HEK293 (cell line): Measurements from ENCODE around the gene PCAT6.
A peak's percentile ranks its signal among the peaks of the same experiment; 100 is the strongest.

ENCODE experiments used
- CTCF ChIA-PET: fragments of 350-600 bp; formaldehyde crosslinking; extraction: SDS; loops from one replicate; lab custom pipeline; 2021; ENCODE audit warnings: antibody characterized with exemption; lab: Yijun Ruan, JAX
- POLR2A ChIA-PET: fragments of 300-600 bp; formaldehyde crosslinking; extraction: SDS; loops from one replicate; lab custom pipeline; 2020; ENCODE audit warnings: antibody characterized with exemption, inconsistent platforms; lab: Yijun Ruan, JAX
- H3K27ac ChIP-seq: fragments of 200-500 bp; sonication (Bioruptor generic); 2 replicates; pipeline ENCODE4 v1.5.1; 2014; ENCODE audit warnings: low read depth, low read length, control low read depth, inconsistent platforms; ENCODE audit errors: extremely low read depth
- H3K36me3 ChIP-seq, 2 experiments: fragments of 200-500 bp in 1 of 2; sonication (Bioruptor generic) in 1 of 2; 1 replicate in 1 of 2; 2 replicates in 1 of 2; pipeline ENCODE4 v1.5.1; 2014 to 2017; ENCODE audit warnings: inconsistent platforms in 2 of 2, low read length in 2 of 2; ENCODE audit not compliant: control insufficient read depth in 2 of 2, insufficient read depth in 1 of 2
- H3K4me1 ChIP-seq: fragments of 200-500 bp; sonication (Bioruptor generic); 2 replicates; pipeline ENCODE4 v1.5.1; 2014; ENCODE audit warnings: mild to moderate bottlenecking, low read length, inconsistent platforms; ENCODE audit not compliant: control insufficient read depth, insufficient read depth
- H3K4me3 ChIP-seq: 2 replicates; pipeline ENCODE4 v1.5.1; 2011; ENCODE audit warnings: low read depth, mild to moderate bottlenecking, control low read depth, low read length, moderate library complexity
- H3K9me3 ChIP-seq: fragments of 200-500 bp; sonication (Bioruptor generic); 2 replicates; pipeline ENCODE4 v1.5.1; 2014; ENCODE audit warnings: low read depth, low read length, inconsistent platforms; ENCODE audit not compliant: control insufficient read depth, insufficient read depth
- FEZF1 ChIP-seq: fragments of 450-650 bp; formaldehyde crosslinking; IDR thresholded peaks from 2 replicates; pipeline ENCODE4 v1.5.1; 2016; ENCODE audit warnings: missing biosample characterization, missing genetic modification characterization
- IKZF3 ChIP-seq: fragments of 450-650 bp; IDR thresholded peaks from 2 replicates; pipeline ENCODE4 v1.5.0; 2018; ENCODE audit warnings: missing biosample characterization, mild to moderate bottlenecking, missing genetic modification characterization, moderate library complexity
- SP3 ChIP-seq: fragments of 450-650 bp; formaldehyde crosslinking; IDR thresholded peaks from 2 replicates; pipeline ENCODE4 v1.5.1; 2016; ENCODE audit warnings: missing biosample characterization, missing genetic modification characterization
- ZBTB1 ChIP-seq: fragments of 450-650 bp; formaldehyde crosslinking; IDR thresholded peaks from 2 replicates; pipeline ENCODE4 v1.5.1; 2016; ENCODE audit warnings: missing biosample characterization, missing genetic modification characterization
- ZBTB48 ChIP-seq: fragments of 450-650 bp; formaldehyde crosslinking; IDR thresholded peaks from 2 replicates; pipeline ENCODE4 v1.5.1; 2016; ENCODE audit warnings: missing biosample characterization, missing genetic modification characterization
- ZFP37 ChIP-seq: fragments of 450-650 bp; formaldehyde crosslinking; IDR thresholded peaks from 2 replicates; pipeline ENCODE4 v1.5.1; 2016; ENCODE audit warnings: missing biosample characterization, missing genetic modification characterization
- ZNF157 ChIP-seq: fragments of 450-650 bp; formaldehyde crosslinking; IDR thresholded peaks from 2 replicates; pipeline ENCODE4 v1.5.1; 2016; ENCODE audit warnings: missing biosample characterization, missing genetic modification characterization
- ZNF24 ChIP-seq: fragments of 450-650 bp; formaldehyde crosslinking; IDR thresholded peaks from 2 replicates; pipeline ENCODE4 v1.5.1; 2016; ENCODE audit warnings: missing biosample characterization, missing genetic modification characterization
- ZNF394 ChIP-seq: fragments of 450-650 bp; formaldehyde crosslinking; IDR thresholded peaks from 2 replicates; pipeline ENCODE4 v1.5.1; 2016; ENCODE audit warnings: missing biosample characterization, missing genetic modification characterization, mild to moderate bottlenecking, moderate library complexity, borderline replicate concordance
- ZNF426 ChIP-seq: fragments of 450-650 bp; formaldehyde crosslinking; IDR thresholded peaks from 2 replicates; pipeline ENCODE4 v1.5.1; 2017; ENCODE audit warnings: missing biosample characterization, missing genetic modification characterization, mild to moderate bottlenecking, inconsistent platforms, moderate library complexity
- ZNF510 ChIP-seq: fragments of 450-650 bp; formaldehyde crosslinking; IDR thresholded peaks from 2 replicates; pipeline ENCODE4 v1.5.1; 2018; ENCODE audit warnings: mild to moderate bottlenecking, missing genetic modification characterization, missing biosample characterization; ENCODE audit not compliant: insufficient replicate concordance
- ZNF513 ChIP-seq: fragments of 450-650 bp; IDR thresholded peaks from 2 replicates; pipeline ENCODE4 v1.5.1; 2018; ENCODE audit warnings: missing biosample characterization, missing genetic modification characterization
- ZNF514 ChIP-seq: fragments of 450-650 bp; formaldehyde crosslinking; IDR thresholded peaks from 2 replicates; pipeline ENCODE4 v1.5.1; 2016; ENCODE audit warnings: missing biosample characterization, missing genetic modification characterization
- ZNF521 ChIP-seq: fragments of 450-650 bp; formaldehyde crosslinking; IDR thresholded peaks from 2 replicates; pipeline ENCODE4 v1.5.1; 2017; ENCODE audit warnings: missing biosample characterization, mild to moderate bottlenecking, missing genetic modification characterization
- ZNF596 ChIP-seq: fragments of 450-650 bp; IDR thresholded peaks from 2 replicates; pipeline ENCODE4 v1.5.0; 2018; ENCODE audit warnings: missing biosample characterization, mild to moderate bottlenecking, missing genetic modification characterization, moderate library complexity
- ZNF701 ChIP-seq: fragments of 450-650 bp; formaldehyde crosslinking; IDR thresholded peaks from 2 replicates; pipeline ENCODE4 v1.5.1; 2016; ENCODE audit warnings: missing biosample characterization, missing genetic modification characterization
- ZNF707 ChIP-seq: fragments of 450-650 bp; formaldehyde crosslinking; IDR thresholded peaks from 2 replicates; pipeline ENCODE4 v1.5.1; 2016; ENCODE audit warnings: missing biosample characterization, missing genetic modification characterization
- TF ChIP-seq, protein P1 (sequence below): fragments of 450-650 bp; formaldehyde crosslinking; IDR thresholded peaks from 2 replicates; pipeline ENCODE4 v1.5.0; 2017; ENCODE audit warnings: missing biosample characterization, missing genetic modification characterization, borderline replicate concordance
- TF ChIP-seq, protein P2 (sequence below): fragments of 450-650 bp; formaldehyde crosslinking; IDR thresholded peaks from 2 replicates; pipeline ENCODE4 v1.5.1; 2016; ENCODE audit warnings: missing biosample characterization, missing genetic modification characterization, low read depth
- TF ChIP-seq, protein P3 (sequence below): fragments of 450-650 bp; formaldehyde crosslinking; conservative IDR thresholded peaks from 2 replicates; pipeline ENCODE4 v1.5.1; 2016; ENCODE audit warnings: low read depth, missing biosample characterization, missing genetic modification characterization
- TF ChIP-seq, protein P4 (sequence below): fragments of 450-650 bp; formaldehyde crosslinking; IDR thresholded peaks from 2 replicates; pipeline ENCODE4 v1.5.1; 2016; ENCODE audit warnings: missing biosample characterization, missing genetic modification characterization
- TF ChIP-seq, protein P5 (sequence below): fragments of 450-650 bp; formaldehyde crosslinking; IDR thresholded peaks from 2 replicates; pipeline ENCODE4 v1.5.1; 2016; ENCODE audit warnings: missing biosample characterization, missing genetic modification characterization
- TF ChIP-seq, protein P6 (sequence below): fragments of 450-650 bp; formaldehyde crosslinking; IDR thresholded peaks from 2 replicates; pipeline ENCODE4 v1.5.1; 2017; ENCODE audit warnings: missing biosample characterization, missing genetic modification characterization

The PCAT6 gene

GRCh38 chr1:202810615-202811295, at the start of gene PCAT6:
PCAT6 (plus strand) TSS chr1:202810954.
- peak within 1 kb of the TSS; percentile 25; the same call in 1 of the 2 replicates for H3K27ac ChIP-seq
- H3K36me3 ChIP-seq: no peaks in the 10 kb centered on the region
- no peaks in the 10 kb centered on the region; the same call in 1 of the 2 replicates for H3K4me1 ChIP-seq
- POLR2A ChIA-PET: interaction anchor here (0.5 to 1.4 kb wide), 7 partner anchors 10 to 115 kb away, joined by 3 to 7 read pairs (median 4); partner anchors contain the start of gene RABIF
- CTCF ChIA-PET: no interaction called here
- no peaks in the 10 kb centered on the region for H3K9me3 ChIP-seq
- peak within 1 kb of the TSS; percentile 69 for H3K4me3 ChIP-seq
- TF ChIP-seq ZNF426 (tag by site-specific recombination) (no peak), ZBTB48 (tag by site-specific recombination) (peak; percentile 99), IKZF3 (tag by site-specific recombination) (peak; percentile 79), ZNF521 (tag by site-specific recombination) (no peak), ZNF707 (tag by site-specific recombination) (no peak), ZNF510 (no peak), ZNF394 (no peak), ZNF157 (tag by site-specific recombination) (no peak), ZNF596 (no peak), ZNF513 (tag by site-specific recombination) (no peak), SP3 (peak; percentile 92), ZNF701 (tag by site-specific recombination) (no peak), ZFP37 (tag by site-specific recombination) (no peak), FEZF1 (tag by site-specific recombination) (peak; percentile 17; the same call in 1 of the 2 replicates), ZNF514 (tag by site-specific recombination) (no peak), ZBTB1 (no peak), ZNF24 (tag by site-specific recombination) (peak; percentile 68; the same call in 1 of the 2 replicates)
- TF ChIP-seq, protein P1, sequence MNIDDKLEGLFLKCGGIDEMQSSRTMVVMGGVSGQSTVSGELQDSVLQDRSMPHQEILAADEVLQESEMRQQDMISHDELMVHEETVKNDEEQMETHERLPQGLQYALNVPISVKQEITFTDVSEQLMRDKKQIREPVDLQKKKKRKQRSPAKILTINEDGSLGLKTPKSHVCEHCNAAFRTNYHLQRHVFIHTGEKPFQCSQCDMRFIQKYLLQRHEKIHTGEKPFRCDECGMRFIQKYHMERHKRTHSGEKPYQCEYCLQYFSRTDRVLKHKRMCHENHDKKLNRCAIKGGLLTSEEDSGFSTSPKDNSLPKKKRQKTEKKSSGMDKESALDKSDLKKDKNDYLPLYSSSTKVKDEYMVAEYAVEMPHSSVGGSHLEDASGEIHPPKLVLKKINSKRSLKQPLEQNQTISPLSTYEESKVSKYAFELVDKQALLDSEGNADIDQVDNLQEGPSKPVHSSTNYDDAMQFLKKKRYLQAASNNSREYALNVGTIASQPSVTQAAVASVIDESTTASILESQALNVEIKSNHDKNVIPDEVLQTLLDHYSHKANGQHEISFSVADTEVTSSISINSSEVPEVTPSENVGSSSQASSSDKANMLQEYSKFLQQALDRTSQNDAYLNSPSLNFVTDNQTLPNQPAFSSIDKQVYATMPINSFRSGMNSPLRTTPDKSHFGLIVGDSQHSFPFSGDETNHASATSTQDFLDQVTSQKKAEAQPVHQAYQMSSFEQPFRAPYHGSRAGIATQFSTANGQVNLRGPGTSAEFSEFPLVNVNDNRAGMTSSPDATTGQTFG (tag by site-specific recombination): no peak
- TF ChIP-seq, protein P2, sequence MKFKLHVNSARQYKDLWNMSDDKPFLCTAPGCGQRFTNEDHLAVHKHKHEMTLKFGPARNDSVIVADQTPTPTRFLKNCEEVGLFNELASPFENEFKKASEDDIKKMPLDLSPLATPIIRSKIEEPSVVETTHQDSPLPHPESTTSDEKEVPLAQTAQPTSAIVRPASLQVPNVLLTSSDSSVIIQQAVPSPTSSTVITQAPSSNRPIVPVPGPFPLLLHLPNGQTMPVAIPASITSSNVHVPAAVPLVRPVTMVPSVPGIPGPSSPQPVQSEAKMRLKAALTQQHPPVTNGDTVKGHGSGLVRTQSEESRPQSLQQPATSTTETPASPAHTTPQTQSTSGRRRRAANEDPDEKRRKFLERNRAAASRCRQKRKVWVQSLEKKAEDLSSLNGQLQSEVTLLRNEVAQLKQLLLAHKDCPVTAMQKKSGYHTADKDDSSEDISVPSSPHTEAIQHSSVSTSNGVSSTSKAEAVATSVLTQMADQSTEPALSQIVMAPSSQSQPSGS (tag by site-specific recombination): 0 out of 2 replicates have a peak, but pooled peaks have one; percentile 18
- TF ChIP-seq, protein P3, sequence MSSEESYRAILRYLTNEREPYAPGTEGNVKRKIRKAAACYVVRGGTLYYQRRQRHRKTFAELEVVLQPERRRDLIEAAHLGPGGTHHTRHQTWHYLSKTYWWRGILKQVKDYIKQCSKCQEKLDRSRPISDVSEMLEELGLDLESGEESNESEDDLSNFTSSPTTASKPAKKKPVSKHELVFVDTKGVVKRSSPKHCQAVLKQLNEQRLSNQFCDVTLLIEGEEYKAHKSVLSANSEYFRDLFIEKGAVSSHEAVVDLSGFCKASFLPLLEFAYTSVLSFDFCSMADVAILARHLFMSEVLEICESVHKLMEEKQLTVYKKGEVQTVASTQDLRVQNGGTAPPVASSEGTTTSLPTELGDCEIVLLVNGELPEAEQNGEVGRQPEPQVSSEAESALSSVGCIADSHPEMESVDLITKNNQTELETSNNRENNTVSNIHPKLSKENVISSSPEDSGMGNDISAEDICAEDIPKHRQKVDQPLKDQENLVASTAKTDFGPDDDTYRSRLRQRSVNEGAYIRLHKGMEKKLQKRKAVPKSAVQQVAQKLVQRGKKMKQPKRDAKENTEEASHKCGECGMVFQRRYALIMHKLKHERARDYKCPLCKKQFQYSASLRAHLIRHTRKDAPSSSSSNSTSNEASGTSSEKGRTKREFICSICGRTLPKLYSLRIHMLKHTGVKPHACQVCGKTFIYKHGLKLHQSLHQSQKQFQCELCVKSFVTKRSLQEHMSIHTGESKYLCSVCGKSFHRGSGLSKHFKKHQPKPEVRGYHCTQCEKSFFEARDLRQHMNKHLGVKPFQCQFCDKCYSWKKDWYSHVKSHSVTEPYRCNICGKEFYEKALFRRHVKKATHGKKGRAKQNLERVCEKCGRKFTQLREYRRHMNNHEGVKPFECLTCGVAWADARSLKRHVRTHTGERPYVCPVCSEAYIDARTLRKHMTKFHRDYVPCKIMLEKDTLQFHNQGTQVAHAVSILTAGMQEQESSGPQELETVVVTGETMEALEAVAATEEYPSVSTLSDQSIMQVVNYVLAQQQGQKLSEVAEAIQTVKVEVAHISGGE: peak; percentile 73
- TF ChIP-seq, protein P4, sequence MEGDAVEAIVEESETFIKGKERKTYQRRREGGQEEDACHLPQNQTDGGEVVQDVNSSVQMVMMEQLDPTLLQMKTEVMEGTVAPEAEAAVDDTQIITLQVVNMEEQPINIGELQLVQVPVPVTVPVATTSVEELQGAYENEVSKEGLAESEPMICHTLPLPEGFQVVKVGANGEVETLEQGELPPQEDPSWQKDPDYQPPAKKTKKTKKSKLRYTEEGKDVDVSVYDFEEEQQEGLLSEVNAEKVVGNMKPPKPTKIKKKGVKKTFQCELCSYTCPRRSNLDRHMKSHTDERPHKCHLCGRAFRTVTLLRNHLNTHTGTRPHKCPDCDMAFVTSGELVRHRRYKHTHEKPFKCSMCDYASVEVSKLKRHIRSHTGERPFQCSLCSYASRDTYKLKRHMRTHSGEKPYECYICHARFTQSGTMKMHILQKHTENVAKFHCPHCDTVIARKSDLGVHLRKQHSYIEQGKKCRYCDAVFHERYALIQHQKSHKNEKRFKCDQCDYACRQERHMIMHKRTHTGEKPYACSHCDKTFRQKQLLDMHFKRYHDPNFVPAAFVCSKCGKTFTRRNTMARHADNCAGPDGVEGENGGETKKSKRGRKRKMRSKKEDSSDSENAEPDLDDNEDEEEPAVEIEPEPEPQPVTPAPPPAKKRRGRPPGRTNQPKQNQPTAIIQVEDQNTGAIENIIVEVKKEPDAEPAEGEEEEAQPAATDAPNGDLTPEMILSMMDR: no peak; the same call in 1 of the 2 replicates
- TF ChIP-seq, protein P5, sequence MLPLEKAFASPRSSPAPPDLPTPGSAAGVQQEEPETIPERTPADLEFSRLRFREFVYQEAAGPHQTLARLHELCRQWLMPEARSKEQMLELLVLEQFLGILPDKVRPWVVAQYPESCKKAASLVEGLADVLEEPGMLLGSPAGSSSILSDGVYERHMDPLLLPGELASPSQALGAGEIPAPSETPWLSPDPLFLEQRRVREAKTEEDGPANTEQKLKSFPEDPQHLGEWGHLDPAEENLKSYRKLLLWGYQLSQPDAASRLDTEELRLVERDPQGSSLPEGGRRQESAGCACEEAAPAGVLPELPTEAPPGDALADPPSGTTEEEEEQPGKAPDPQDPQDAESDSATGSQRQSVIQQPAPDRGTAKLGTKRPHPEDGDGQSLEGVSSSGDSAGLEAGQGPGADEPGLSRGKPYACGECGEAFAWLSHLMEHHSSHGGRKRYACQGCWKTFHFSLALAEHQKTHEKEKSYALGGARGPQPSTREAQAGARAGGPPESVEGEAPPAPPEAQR (tag by site-specific recombination): no peak
- TF ChIP-seq, protein P6, sequence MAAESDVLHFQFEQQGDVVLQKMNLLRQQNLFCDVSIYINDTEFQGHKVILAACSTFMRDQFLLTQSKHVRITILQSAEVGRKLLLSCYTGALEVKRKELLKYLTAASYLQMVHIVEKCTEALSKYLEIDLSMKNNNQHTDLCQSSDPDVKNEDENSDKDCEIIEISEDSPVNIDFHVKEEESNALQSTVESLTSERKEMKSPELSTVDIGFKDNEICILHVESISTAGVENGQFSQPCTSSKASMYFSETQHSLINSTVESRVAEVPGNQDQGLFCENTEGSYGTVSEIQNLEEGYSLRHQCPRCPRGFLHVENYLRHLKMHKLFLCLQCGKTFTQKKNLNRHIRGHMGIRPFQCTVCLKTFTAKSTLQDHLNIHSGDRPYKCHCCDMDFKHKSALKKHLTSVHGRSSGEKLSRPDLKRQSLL (tag by site-specific recombination): no peak
